Left ventricle myocardium inferior (tissue), 1 donor: ENCODE data around the gene BANF2. TPM values are rescaled to one million over a fixed set of nuclear protein-coding genes. Genes with fewer than 3 reads are reported as not detected.

Experiments
- DNase-seq: peaks from one replicate; pipeline ENCODE4 v3.0.0-alpha.2; 2020
- H3K27ac ChIP-seq: fragments of 200-600 bp; replicated peaks from 2 replicates; pipeline ENCODE4 v1.8.0; 2021
- H3K27me3 ChIP-seq: fragments of 200-600 bp; 2 replicates; pipeline ENCODE4 v1.8.0; 2021; ENCODE audit warnings: low read depth
- H3K36me3 ChIP-seq: fragments of 200-600 bp; 2 replicates; pipeline ENCODE4 v1.8.0; 2021
- H3K4me1 ChIP-seq: fragments of 200-600 bp; 2 replicates; pipeline ENCODE4 v1.8.0; 2021
- H3K4me3 ChIP-seq: fragments of 200-600 bp; 2 replicates; pipeline ENCODE4 v1.8.0; 2021; ENCODE audit warnings: mild to moderate bottlenecking, moderate library complexity
- H3K9me3 ChIP-seq: fragments of 200-600 bp; replicated peaks from 2 replicates; pipeline ENCODE4 v1.8.0; 2021
- intact Hi-C: fragments of 100-400 bp; cut with micrococcal nuclease; formaldehyde crosslinking; loops from one replicate; pipeline ENCODE4 v1.11.0; 2022
- total RNA-seq: library from RNA; stranded (reverse); fragmentation: NEBNext Ultra II Directional; extraction: Animal tissue kit (Norgen Biotek cat#: 25700); gene quantifications from one replicate; pipeline ENCODE4 v1.2.1, GENCODE V29; 2021
- TF ChIP-seq, protein P1 (sequence below): fragments of 200-600 bp; IDR thresholded peaks from 2 replicates; pipeline ENCODE4 v1.8.0; 2021; ENCODE audit warnings: antibody characterized with exemption, mild to moderate bottlenecking, borderline replicate concordance
- donor health status: DM: no; HTN: yes; CAD: no; lungs with severe emphysema.

Gene BANF2
- total RNA-seq, 1 donor from 2014 or later, result not detected

DNA sequence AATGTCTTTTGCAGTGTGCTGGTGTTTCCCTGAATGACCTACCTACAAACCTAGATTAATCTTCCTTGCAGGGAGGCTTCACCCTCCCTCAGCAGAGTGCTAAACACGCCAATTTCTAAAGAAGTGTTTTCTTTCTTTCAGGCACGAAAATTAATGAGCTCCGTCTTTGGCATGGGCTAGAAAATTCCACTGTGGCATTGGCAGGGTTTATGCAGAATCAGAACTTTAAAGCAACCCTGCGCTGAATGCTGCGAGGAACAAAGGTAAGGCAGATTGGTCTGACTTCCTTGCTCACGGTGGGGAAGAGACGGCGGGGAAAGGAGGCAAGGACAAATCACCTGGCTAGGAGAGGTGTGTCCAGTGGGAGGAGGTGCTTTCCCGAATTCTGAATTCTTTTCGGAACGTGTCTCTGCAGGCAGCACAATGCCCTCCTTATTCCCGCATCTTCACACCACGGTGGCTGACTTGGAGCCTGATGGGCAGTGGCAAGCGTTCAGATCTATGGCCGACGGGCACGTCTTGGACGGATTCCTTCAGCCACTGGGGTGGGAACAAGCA, 6.2 kb upstream of the BANF2 start:
- intact Hi-C loops, result no loop called here
- peaks cover 19% of the 10 kb centered on the region for H3K9me3 ChIP-seq

DNA sequence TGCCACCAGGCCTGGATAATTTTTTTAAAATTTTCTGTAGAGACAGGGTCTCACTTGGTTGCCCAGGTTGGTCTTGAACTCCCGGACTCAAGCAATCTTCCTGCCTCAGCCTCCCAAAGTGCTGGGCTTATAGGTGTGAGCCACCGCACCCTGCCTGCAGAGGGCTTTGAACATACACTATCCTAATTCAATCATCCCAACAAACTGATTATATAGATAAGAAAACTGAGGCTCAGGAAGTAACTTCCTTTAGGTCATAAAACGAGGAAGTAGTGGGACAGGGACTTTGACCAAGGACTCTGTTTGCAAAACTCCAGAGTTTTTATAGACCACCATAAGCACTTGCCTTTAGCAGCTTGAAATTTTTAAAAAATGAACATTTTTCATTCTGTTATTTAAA, 5.0 kb upstream of the BANF2 start:
- TF ChIP-seq, protein P1, sequence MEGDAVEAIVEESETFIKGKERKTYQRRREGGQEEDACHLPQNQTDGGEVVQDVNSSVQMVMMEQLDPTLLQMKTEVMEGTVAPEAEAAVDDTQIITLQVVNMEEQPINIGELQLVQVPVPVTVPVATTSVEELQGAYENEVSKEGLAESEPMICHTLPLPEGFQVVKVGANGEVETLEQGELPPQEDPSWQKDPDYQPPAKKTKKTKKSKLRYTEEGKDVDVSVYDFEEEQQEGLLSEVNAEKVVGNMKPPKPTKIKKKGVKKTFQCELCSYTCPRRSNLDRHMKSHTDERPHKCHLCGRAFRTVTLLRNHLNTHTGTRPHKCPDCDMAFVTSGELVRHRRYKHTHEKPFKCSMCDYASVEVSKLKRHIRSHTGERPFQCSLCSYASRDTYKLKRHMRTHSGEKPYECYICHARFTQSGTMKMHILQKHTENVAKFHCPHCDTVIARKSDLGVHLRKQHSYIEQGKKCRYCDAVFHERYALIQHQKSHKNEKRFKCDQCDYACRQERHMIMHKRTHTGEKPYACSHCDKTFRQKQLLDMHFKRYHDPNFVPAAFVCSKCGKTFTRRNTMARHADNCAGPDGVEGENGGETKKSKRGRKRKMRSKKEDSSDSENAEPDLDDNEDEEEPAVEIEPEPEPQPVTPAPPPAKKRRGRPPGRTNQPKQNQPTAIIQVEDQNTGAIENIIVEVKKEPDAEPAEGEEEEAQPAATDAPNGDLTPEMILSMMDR, result no peak
- Histone ChIP-seq H3K4me1 (no peaks in the 10 kb centered on the region), H3K9me3 (peaks cover 16% of the 10 kb centered on the region), H3K27me3 (no peaks in the 10 kb centered on the region), H3K27ac (no peak overlapping the region), H3K4me3 (no peak overlapping the region), H3K36me3 (no peaks in the 10 kb centered on the region)
- no peak for DNase-seq
- intact Hi-C loops, result no loop called here

More for the DNA sequence above, 6.2 kb upstream of the BANF2 start:
- H3K4me1 ChIP-seq, result no peaks in the 10 kb centered on the region
- H3K4me3 ChIP-seq, result no peak overlapping the region
- DNase-seq, result no peak
- no peak overlapping the region for H3K27ac ChIP-seq
- H3K36me3 ChIP-seq, result no peaks in the 10 kb centered on the region
- TF ChIP-seq, protein P1, result no peak
- H3K27me3 ChIP-seq, result no peaks in the 10 kb centered on the region

DNA sequence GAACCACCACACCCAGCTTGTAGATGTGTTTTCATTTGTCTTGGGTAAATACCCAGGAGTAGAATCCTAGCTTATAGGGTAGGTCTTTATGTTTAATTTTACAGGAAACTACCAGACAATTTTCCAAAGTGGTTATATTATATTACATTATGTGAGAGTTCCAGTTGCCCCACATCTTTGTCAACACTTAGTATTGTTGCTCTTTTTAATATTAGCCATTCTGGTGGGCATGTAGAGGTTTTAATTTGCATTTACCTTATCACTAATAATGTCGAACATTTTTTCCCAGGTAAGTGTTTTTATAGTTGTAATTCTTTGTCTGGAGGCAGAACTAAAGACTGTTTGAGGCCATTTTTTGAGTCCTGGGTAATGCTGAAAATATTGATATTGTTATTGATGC, 3.5 kb upstream of the BANF2 start:
- H3K4me3 ChIP-seq, result no peak overlapping the region
- H3K9me3 ChIP-seq, result peaks cover 8% of the 10 kb centered on the region
- intact Hi-C loops, result no loop called here
- no peaks in the 10 kb centered on the region for H3K4me1 ChIP-seq
- DNase-seq, result no peak
- no peaks in the 10 kb centered on the region for H3K36me3 ChIP-seq
- TF ChIP-seq, protein P1, result no peak
- H3K27me3 ChIP-seq, result no peaks in the 10 kb centered on the region
- H3K27ac ChIP-seq, result no peak overlapping the region

DNA sequence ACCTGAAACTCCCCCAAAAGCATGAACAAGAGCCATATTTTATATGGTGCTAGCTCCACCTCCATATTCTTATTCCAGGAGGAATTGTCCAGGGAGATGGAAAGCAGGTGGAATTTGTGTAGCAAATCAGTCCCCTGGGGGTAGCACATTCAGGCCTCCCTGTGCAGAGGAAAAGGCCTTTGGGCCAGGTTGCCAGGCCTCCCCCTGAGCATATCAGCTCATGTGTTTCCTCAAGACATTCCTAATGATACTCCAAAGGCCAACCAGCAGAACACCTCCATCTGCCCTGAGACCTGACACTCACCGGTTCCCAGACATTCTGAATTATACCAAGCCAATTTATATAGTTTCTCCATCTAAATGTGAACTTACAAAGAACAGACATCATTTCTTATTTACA, 2.6 kb upstream of the BANF2 start:
- intact Hi-C loops, result no loop called here
- no peak overlapping the region for H3K4me3 ChIP-seq
- H3K27ac ChIP-seq, result no peak overlapping the region
- H3K36me3 ChIP-seq, result no peaks in the 10 kb centered on the region
- no peaks in the 10 kb centered on the region for H3K4me1 ChIP-seq
- H3K9me3 ChIP-seq, result peaks cover 8% of the 10 kb centered on the region
- no peak for DNase-seq
- TF ChIP-seq, protein P1, result no peak
- H3K27me3 ChIP-seq, result no peaks in the 10 kb centered on the region

- intact Hi-C loops, result no loop called here
- TF ChIP-seq, protein P1, result no peak
- H3K27me3 ChIP-seq, result no peaks in the 10 kb centered on the region
Measured at GRCh38 chr20:17698384-17698783, 1.4 kb upstream of the BANF2 start.

More at GRCh38 chr20:17698384-17698783, 1.4 kb upstream of the BANF2 start:
- Histone ChIP-seq H3K27ac (no peak overlapping the region), H3K36me3 (no peaks in the 10 kb centered on the region), H3K4me1 (no peaks in the 10 kb centered on the region), H3K9me3 (peaks cover 8% of the 10 kb centered on the region), H3K4me3 (no peak overlapping the region)
- DNase-seq, result no peak
